Measurements from ENCODE around the gene TBX6. TPM values are rescaled to one million over a fixed set of nuclear protein-coding genes. Genes with fewer than 3 reads are reported as not detected.
"Not testable (repeated sequence)": the region's sequence is repeated elsewhere in the genome, so short reads cannot be mapped to it uniquely, and the experiment has no call there.

Gene TBX6
- total RNA-seq, 1 donor from 2014 or later = 2.7 TPM

DNA sequence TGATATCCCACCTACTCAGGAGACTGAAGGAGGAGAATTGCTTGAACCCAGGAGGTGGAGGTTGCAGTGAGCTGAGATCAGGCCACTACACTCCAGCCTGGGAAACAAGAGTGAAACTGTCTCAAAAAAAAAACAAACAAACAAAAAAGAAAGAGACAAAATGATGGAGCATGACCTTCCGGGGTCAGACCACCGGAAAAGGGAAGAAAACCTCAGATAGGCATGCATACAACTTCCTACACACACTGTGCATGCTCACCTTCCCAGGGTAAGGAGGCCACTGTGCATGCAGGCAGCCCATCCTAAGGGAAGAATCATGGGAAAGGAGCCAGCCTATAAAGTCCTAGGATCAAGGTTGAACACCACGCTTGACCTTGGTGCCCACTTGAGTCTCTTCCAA, 40.9 kb upstream of the TBX6 start:
- H3K4me1 Mint-ChIP-seq = no peaks in the 10 kb centered on the region
- no peaks in the 10 kb centered on the region for H3K36me3 Mint-ChIP-seq
- no peaks in the 10 kb centered on the region for H3K27me3 Mint-ChIP-seq (ENCODE audit: low read depth)
- H3K4me3 Mint-ChIP-seq = no peak overlapping the region
- no peak for DNase-seq (ENCODE audit: low spot score in 2 of 2, unreplicated experiment in 2 of 2)
- TF ChIP-seq, protein P1, sequence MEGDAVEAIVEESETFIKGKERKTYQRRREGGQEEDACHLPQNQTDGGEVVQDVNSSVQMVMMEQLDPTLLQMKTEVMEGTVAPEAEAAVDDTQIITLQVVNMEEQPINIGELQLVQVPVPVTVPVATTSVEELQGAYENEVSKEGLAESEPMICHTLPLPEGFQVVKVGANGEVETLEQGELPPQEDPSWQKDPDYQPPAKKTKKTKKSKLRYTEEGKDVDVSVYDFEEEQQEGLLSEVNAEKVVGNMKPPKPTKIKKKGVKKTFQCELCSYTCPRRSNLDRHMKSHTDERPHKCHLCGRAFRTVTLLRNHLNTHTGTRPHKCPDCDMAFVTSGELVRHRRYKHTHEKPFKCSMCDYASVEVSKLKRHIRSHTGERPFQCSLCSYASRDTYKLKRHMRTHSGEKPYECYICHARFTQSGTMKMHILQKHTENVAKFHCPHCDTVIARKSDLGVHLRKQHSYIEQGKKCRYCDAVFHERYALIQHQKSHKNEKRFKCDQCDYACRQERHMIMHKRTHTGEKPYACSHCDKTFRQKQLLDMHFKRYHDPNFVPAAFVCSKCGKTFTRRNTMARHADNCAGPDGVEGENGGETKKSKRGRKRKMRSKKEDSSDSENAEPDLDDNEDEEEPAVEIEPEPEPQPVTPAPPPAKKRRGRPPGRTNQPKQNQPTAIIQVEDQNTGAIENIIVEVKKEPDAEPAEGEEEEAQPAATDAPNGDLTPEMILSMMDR (IDR thresholded peaks at IDR 0.05; ENCODE audit: unreplicated experiment) = no peak
- H3K9me3 Mint-ChIP-seq = no peaks in the 10 kb centered on the region
- no peak overlapping the region for H3K27ac Mint-ChIP-seq

DNA sequence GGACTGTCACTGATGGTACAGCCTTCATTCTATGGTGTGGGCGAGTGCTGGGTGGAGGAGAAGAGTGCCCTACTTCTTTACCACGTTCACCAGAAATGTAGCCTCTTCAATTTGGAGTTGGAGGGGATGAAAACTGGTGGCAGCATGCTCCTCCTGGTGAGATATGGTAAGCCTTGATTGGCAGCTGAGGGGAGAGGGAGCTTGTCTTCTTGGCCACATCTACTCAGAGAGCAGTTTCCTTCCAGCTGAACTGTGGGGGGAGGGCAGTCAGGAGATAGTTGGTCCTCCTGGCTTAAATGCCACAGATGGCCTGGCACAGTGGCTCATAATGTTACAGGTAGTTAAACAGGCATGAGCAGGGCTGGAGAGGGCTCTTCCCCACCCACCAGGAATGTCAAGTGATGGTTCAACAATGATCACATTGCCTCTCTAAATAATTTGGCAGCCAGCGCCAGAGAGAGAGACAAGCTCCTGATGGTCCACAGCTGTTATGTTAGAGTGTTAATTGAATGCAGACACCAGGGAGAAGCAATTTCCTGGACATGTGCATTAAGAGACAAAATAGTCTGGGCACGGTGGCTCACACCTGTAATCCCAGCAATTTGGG, 40.2 kb upstream of the TBX6 start:
- Mint-ChIP-seq H3K9me3 (no peaks in the 10 kb centered on the region), H3K4me3 (no peak overlapping the region), H3K4me1 (no peaks in the 10 kb centered on the region), H3K27me3 (ENCODE audit: low read depth) (no peaks in the 10 kb centered on the region), H3K27ac (no peak overlapping the region), H3K36me3 (no peaks in the 10 kb centered on the region)
- TF ChIP-seq, protein P1 (IDR thresholded peaks at IDR 0.05; ENCODE audit: unreplicated experiment) = no peak
- no peak for DNase-seq (ENCODE audit: low spot score in 2 of 2, unreplicated experiment in 2 of 2)

DNA sequence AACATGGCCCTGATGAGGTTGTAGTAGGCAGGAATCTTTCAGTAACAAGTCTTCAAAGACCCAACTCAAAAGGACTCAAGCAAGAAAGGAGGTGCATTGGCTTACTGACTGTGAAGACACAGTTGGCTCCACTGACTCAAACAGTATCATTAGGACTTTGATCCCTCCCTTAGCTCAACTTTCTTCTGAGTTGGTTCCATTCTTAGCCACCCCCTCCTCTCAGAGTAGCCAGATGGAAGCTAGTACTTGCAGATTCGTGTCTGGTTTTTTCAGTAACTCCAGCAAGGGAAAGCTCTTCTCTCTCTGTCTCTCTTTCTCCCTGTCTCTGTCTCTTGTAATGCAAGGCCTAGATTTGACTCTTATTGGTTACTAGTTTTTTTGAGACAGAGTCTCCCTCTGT, 36.3 kb upstream of the TBX6 start:
- no peak overlapping the region for H3K4me3 Mint-ChIP-seq
- no peaks in the 10 kb centered on the region for H3K27me3 Mint-ChIP-seq (ENCODE audit: low read depth)

DNA sequence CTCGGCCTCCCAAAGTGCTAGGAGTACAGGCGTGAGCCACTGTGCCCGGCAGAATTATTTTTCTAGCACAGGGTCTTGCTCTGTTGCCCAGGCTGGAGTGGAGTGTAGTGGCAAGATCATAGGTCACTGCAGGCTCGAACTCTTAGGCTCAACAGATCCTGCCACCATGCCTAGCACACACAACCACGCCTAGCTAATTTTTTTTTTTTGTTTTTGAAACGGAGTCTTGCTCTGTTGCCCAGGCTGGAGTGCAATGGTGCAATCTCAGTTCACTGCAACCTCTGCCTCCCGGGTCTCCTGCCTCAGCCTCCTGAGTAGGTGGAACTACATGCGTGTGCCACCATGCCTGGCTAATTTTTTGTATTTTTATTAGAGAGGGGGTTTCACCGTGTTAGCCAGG, 34.0 kb upstream of the TBX6 start:
- not testable (repeated sequence) for H3K4me3 Mint-ChIP-seq; H3K27me3 Mint-ChIP-seq (ENCODE audit: low read depth); DNase-seq (ENCODE audit: low spot score in 2 of 2, unreplicated experiment in 2 of 2); H3K36me3 Mint-ChIP-seq; H3K27ac Mint-ChIP-seq; H3K9me3 Mint-ChIP-seq
- peaks cover 16% of the 10 kb centered on the region for H3K4me1 Mint-ChIP-seq

More for the DNA sequence above, 36.3 kb upstream of the TBX6 start:
- no peak overlapping the region for H3K27ac Mint-ChIP-seq
- DNase-seq (ENCODE audit: low spot score in 2 of 2, unreplicated experiment in 2 of 2) = no peak
- TF ChIP-seq, protein P1 (IDR thresholded peaks at IDR 0.05; ENCODE audit: unreplicated experiment) = no peak
- no peaks in the 10 kb centered on the region for H3K9me3 Mint-ChIP-seq
- H3K36me3 Mint-ChIP-seq = no peaks in the 10 kb centered on the region
- H3K4me1 Mint-ChIP-seq = peaks cover 6% of the 10 kb centered on the region

DNA sequence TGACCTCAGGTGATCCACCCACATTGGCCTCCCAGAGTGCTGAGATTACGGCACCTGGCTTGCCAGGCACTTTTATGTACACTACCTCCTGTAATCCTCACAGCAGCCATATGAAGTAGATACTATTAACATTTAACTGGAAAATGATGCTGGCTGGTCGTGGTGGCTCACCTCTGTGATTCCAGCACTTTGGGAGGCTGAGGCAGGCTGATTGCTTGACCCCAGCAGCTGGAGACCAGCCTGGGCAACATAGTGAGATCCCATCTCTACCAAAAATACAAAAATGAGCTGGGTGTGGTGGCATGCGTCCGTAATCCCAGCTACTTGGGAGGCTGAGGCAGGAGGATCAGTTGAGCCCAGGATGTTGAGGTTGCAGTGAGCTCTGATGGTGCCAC, 33.3 kb upstream of the TBX6 start:
- no peak overlapping the region for H3K4me3 Mint-ChIP-seq
- peaks cover 16% of the 10 kb centered on the region for H3K4me1 Mint-ChIP-seq
- H3K27me3 Mint-ChIP-seq (ENCODE audit: low read depth) = no peaks in the 10 kb centered on the region
- no peak overlapping the region for H3K27ac Mint-ChIP-seq
- DNase-seq (ENCODE audit: low spot score in 2 of 2, unreplicated experiment in 2 of 2) = no peak
- no peaks in the 10 kb centered on the region for H3K36me3 Mint-ChIP-seq
- H3K9me3 Mint-ChIP-seq = no peaks in the 10 kb centered on the region
- TF ChIP-seq, protein P1 (IDR thresholded peaks at IDR 0.05; ENCODE audit: unreplicated experiment) = no peak

DNA sequence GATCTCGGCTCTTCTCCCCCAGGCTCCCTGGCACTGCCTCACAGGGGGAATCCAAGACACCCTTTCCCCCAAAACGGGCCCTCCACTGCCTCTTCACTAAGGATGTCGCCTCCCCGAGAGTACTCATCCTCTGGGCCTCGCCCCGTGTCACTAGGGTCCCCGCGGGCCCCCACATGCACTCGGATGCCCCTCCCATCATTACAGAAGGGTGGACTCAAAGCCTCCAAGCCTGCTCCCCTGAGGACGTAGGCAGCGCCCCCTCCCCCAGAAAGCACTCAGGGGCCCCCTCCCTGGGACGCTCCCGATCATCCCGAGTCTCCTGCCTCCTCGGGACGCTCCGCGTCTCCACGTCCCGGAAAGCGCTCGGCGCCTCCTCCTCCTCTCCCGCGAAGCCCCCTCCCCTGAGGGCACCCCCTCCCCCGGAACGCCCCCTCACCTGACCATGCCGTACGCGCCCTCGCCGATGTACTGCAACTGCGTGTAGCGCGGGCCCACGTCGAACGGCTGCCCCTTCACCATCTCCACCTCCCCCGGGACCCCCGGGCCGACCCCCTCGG, 31.0 kb upstream of the TBX6 start:
- Mint-ChIP-seq H3K27ac (peak overlapping the region; percentile 90), H3K27me3 (ENCODE audit: low read depth) (no peaks in the 10 kb centered on the region), H3K36me3 (peaks cover 8% of the 10 kb centered on the region), H3K4me3 (peak overlapping the region; percentile 85), H3K9me3 (no peaks in the 10 kb centered on the region), H3K4me1 (peaks cover 22% of the 10 kb centered on the region)
- TF ChIP-seq, protein P1 (IDR thresholded peaks at IDR 0.05; ENCODE audit: unreplicated experiment) = no peak
- DNase-seq (ENCODE audit: low spot score in 2 of 2, unreplicated experiment in 2 of 2) = no peak

Measured in mesothelial cell of epicardium (in vitro differentiated cells).